Measurements from ENCODE around the gene SLC25A1. TPM values are rescaled to one million over a fixed set of nuclear protein-coding genes. Genes with fewer than 3 reads are reported as not detected.

Gene SLC25A1
- polyA plus RNA-seq, 6 donors from 2014 or later: 63.5 to 88.8 (median 72.4) TPM

GRCh38 chr22:19175602-19176174 lies 2.8 kb downstream of the SLC25A1 start:
- no peaks in the 10 kb centered on the region for H3K27me3 Mint-ChIP-seq
- DNase-seq (no peak), ATAC-seq (ENCODE audit: low read depth in 2 of 2) (no peak)
- H3K9me3 Mint-ChIP-seq: no peaks in the 10 kb centered on the region
- H3K36me3 Mint-ChIP-seq: no peaks in the 10 kb centered on the region
- peaks cover 42 to 68% (median 53%) of the 10 kb centered on the region in 3 donors for H3K4me1 Mint-ChIP-seq
- peak overlapping the region in 6 of 8 donors; percentile 37 to 96 (median 70) for H3K4me3 Mint-ChIP-seq
- H3K27ac Mint-ChIP-seq: peak overlapping the region in 3 of 6 donors; percentile 23 to 70 (median 37)

GRCh38 chr22:19175026-19175601 lies 3.4 kb downstream of the SLC25A1 start:
- peak overlapping the region in 5 of 8 donors; percentile 3 to 96 (median 7) for H3K4me3 Mint-ChIP-seq
- peaks cover 48 to 74% (median 59%) of the 10 kb centered on the region in 3 donors for H3K4me1 Mint-ChIP-seq
- DNase-seq (no peak), ATAC-seq (ENCODE audit: low read depth in 2 of 2) (no peak)
- no peaks in the 10 kb centered on the region for H3K9me3 Mint-ChIP-seq
- H3K36me3 Mint-ChIP-seq: no peaks in the 10 kb centered on the region
- peaks cover 4 to 5% (median 4%) of the 10 kb centered on the region in 3 donors for H3K27me3 Mint-ChIP-seq
- peak overlapping the region in 2 of 6 donors; percentile 23 to 57 for H3K27ac Mint-ChIP-seq

DNA sequence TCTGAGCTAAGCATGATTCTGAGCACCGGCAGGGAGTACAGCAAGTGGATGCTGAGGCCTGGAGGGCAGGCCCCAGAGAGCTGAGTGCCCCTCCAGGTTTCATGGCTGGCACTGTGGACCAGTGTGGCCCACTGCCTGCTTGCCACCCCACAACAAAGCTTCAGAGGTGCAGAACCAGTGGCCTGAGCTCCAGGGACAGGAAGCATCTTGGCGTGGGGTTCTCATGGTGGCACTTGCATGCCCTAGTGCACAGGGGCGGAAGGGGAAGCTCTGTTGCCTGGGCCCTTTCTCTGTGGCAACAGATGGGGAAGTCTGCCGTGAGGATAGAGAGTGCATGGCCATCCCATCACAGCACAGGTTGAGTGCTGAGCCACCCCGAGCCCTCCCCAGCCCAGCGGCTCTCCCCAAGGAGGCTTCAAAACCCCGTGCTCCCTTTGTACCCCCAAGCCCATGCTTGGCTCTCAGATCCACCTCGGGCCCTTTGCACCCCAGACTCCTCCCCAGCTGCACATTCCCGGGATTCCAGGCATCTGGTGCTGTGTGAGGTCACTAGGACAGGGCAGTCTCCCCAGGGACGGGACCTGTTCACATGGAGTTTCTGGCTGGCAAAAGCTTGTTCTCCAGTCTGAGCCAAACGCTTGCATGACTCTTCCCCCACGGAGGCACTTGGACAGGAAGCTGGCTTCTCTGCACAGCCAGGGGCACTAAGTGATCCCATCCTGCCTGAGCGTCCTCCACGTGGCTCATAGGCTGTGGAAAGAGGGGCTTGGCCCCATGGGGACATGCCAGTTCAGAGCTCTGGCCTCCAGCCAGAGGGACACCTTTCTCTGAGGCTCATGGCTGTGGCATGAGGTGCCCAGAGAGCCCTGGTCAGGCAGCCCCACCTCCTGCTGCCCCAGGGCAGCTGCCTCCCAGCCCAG lies 4.2 kb downstream of the SLC25A1 start:
- peak; percentile 76 for DNase-seq
- peak; percentile 68 to 73 for ATAC-seq (ENCODE audit: low read depth in 2 of 2)
- H3K4me3 Mint-ChIP-seq: peak overlapping the region; percentile 62 to 96 (median 92)

GRCh38 chr22:19173047-19174035 lies 5.2 kb downstream of the SLC25A1 start:
- Mint-ChIP-seq H3K27ac (peak overlapping the region in 3 of 6 donors; percentile 92 to 93 (median 92)), H3K4me3 (peak overlapping the region; percentile 91 to 96 (median 94)), H3K27me3 (peaks cover 15 to 20% (median 19%) of the 10 kb centered on the region in 3 donors), H3K4me1 (peaks cover 50 to 82% (median 67%) of the 10 kb centered on the region in 3 donors), H3K36me3 (no peaks in the 10 kb centered on the region), H3K9me3 (no peaks in the 10 kb centered on the region)
- ATAC-seq (ENCODE audit: low read depth in 2 of 2): no peak
- DNase-seq: no peak

More for the DNA sequence above, 4.2 kb downstream of the SLC25A1 start:
- H3K4me1 Mint-ChIP-seq: peaks cover 46 to 75% (median 62%) of the 10 kb centered on the region in 3 donors
- H3K27ac Mint-ChIP-seq: peak overlapping the region; percentile 12 to 92 (median 92)
- H3K27me3 Mint-ChIP-seq: peaks cover 7 to 10% (median 9%) of the 10 kb centered on the region in 3 donors
- H3K36me3 Mint-ChIP-seq: no peaks in the 10 kb centered on the region
- H3K9me3 Mint-ChIP-seq: no peaks in the 10 kb centered on the region

DNA sequence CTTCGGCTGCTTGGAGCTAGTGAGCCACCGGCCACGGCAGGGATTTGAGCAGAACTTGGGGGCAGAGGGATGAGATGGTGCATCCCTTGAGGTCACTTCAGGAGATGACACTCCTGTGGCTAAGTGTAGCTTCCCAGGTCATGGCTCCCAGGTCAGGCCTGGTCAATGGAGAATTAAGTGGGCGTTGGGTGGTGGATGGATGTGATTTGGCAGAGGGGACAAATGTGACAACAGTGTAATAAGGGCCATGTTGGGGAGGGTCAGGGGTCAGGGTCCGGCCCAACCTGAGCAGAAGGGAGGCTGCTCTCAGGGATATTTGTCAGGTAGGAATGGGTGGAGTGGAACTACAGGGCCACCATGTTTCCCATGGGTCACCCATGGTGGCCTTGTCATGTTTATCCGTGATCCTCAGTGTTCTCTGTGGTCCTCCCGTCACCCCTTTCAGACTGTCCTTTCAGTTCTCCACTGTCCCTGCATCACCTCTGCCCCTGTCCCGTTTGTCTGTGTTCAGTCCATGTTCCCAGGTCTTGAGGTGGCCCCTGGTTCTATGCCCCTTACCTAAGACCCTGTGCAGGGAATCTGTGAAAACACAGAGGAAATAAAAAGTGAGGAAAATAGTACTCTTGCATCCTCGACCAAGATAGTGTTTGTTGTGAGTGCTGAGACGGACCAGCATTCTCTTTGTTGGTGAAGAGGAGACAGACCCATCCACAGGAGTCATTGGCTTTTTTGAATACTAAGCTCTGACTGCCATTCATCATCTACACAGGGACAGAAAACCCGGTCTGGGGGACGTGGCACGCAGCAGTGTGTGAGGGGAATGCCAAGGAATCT lies 6.1 kb downstream of the SLC25A1 start:
- Mint-ChIP-seq H3K27me3 (peaks cover 22 to 29% (median 28%) of the 10 kb centered on the region in 3 donors), H3K27ac (peak overlapping the region; percentile 80 to 97 (median 92)), H3K4me1 (peaks cover 50 to 82% (median 67%) of the 10 kb centered on the region in 3 donors), H3K36me3 (no peaks in the 10 kb centered on the region), H3K4me3 (peak overlapping the region; percentile 91 to 96 (median 94)), H3K9me3 (peaks cover 0 to under 1% (median 0%) of the 10 kb centered on the region in 7 donors)
- DNase-seq (no peak), ATAC-seq (ENCODE audit: low read depth in 2 of 2) (no peak)

DNA sequence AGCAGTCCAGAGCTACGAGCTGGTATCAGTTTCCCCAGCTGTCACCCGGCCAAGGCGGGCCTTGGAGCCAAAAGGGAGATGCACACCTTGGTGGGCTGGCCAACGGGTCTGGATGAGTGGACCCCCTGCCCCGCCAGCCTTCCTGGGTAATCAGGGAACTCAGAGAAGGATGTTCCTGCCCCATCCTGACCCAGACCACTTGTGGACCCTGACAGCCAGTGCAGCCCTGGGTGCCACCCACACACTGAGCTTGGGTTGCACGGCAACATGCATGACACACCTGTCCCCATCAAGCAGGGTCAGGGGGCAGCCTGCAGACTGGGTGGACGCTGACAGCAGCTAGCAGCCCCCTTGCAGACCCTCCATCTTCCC lies 8.6 kb downstream of the SLC25A1 start:
- peaks cover 42 to 59% (median 52%) of the 10 kb centered on the region in 3 donors for H3K4me1 Mint-ChIP-seq
- peak overlapping the region; percentile 64 to 96 (median 94) for H3K4me3 Mint-ChIP-seq

DNA sequence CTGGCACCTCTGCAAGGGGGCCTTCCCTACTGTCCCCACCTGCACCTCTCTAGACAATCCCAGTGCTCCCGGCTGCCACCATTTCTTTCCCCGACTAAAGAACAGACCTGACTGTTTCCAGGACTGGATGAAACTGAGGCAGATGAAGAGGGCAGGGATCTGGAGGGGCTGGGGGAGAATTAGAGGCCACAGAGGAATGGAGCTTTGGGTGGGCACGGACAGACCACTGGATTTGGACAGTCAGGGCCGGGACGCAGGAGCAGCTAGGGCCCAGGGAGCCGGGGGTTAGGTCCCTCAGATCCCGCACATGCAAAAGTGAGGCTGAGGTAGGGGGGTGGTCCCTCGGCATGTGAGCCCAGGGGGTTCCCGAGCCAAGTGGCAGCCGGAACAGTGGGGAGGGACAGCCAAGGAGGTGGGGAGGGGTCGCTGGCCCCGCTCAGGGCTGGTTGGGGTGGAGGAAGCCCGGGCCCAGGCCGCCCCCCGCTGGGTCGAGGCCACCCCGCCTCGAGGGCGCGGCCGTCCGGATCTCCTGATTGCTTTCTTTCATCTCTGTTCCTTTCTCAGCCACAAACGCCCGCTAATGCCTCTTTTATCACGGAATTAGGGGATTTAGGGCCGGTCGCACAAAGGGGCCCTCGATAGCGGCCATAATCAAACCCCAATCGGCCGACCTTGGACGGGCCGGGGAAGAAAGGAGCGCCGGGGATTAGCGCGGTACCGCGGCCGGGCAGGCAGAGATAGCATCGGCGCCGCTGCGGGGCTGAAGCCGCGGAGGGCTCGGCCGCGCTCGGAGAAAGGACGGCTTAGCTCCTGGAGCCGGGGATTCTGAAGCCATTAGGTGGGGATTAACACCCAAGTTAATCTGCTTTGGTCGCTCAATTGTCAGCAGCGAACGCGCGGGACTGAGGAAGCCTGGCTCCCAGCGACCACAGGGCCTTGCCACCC lies 9.3 kb downstream of the SLC25A1 start:
- peaks cover 24 to 45% (median 41%) of the 10 kb centered on the region in 3 donors for H3K27me3 Mint-ChIP-seq
- H3K9me3 Mint-ChIP-seq: peaks cover 0 to 3% (median 0%) of the 10 kb centered on the region in 7 donors
- H3K36me3 Mint-ChIP-seq: no peaks in the 10 kb centered on the region
- peaks cover 37 to 53% (median 46%) of the 10 kb centered on the region in 3 donors for H3K4me1 Mint-ChIP-seq
- H3K4me3 Mint-ChIP-seq: peak overlapping the region; percentile 42 to 96 (median 90)
- no peak for DNase-seq
- H3K27ac Mint-ChIP-seq: peak overlapping the region in 3 of 6 donors; percentile 56 to 64 (median 59)
- no peak for ATAC-seq (ENCODE audit: low read depth in 2 of 2)

More for the DNA sequence above, 8.6 kb downstream of the SLC25A1 start:
- peaks cover 24 to 41% (median 39%) of the 10 kb centered on the region in 3 donors for H3K27me3 Mint-ChIP-seq
- no peak for ATAC-seq (ENCODE audit: low read depth in 2 of 2)
- peaks cover 0 to 2% (median 0%) of the 10 kb centered on the region in 7 donors for H3K9me3 Mint-ChIP-seq
- peak overlapping the region in 3 of 6 donors; percentile 16 to 98 (median 92) for H3K27ac Mint-ChIP-seq
- DNase-seq: no peak
- H3K36me3 Mint-ChIP-seq: no peaks in the 10 kb centered on the region

- Mint-ChIP-seq H3K9me3 (peaks cover 0 to 3% (median 2%) of the 10 kb centered on the region in 7 donors), H3K27ac (no peak overlapping the region), H3K36me3 (no peaks in the 10 kb centered on the region), H3K4me1 (peaks cover 30 to 43% (median 36%) of the 10 kb centered on the region in 3 donors), H3K27me3 (peaks cover 24 to 50% (median 41%) of the 10 kb centered on the region in 3 donors), H3K4me3 (peak overlapping the region in 6 of 8 donors; percentile 20 to 96 (median 74))
- ATAC-seq (ENCODE audit: low read depth in 2 of 2) (no peak), DNase-seq (no peak)
Observed at GRCh38 chr22:19168088-19168890, 10.2 kb downstream of the SLC25A1 start.

GRCh38 chr22:19167106-19167869 lies 11.2 kb downstream of the SLC25A1 start:
- peak overlapping the region in 1 of 8 donors; percentile 53 for H3K4me3 Mint-ChIP-seq
- H3K4me1 Mint-ChIP-seq: peaks cover 20 to 33% (median 26%) of the 10 kb centered on the region in 3 donors
- no peaks in the 10 kb centered on the region for H3K36me3 Mint-ChIP-seq
- ATAC-seq (ENCODE audit: low read depth in 2 of 2): no peak
- peaks cover 24 to 55% (median 41%) of the 10 kb centered on the region in 3 donors for H3K27me3 Mint-ChIP-seq
- H3K9me3 Mint-ChIP-seq: peaks cover 0 to 3% (median 2%) of the 10 kb centered on the region in 7 donors
- peak overlapping the region in 1 of 6 donors; percentile 85 for H3K27ac Mint-ChIP-seq
- no peak for DNase-seq
